ENCODE data around the gene NEK7.
A peak's percentile ranks its signal among the peaks of the same experiment; 100 is the strongest.

Gene NEK7

GRCh38 chr1:198244772-198245171 lies 88.0 kb downstream of the NEK7 start:
- H3K4me3 ChIP-seq (ENCODE audit: low read depth, low read length): no peak overlapping the region
- DNase-seq (ENCODE audit: low read depth): no peak

DNA sequence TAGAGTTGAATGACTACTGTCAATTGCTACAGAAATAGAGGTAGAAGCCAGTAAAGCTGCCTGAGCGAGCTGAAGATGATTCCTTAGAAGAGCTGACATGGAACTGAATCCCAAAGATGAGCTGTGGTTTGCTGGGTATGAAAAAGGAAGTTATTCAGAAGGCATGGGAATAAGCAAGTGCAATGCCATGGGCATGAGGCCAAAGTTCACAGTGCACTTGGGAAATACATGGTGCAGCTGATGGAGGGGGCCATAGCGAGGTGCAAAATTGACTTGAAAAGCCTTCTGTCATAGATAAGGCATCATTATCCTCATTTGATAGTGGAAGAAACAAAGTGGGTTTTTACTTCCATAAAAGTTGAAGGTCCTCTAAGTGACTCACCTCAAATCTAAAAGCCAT lies 88.6 kb downstream of the NEK7 start:
- no peak for DNase-seq (ENCODE audit: low read depth)
- H3K4me3 ChIP-seq (ENCODE audit: low read depth, low read length): no peak overlapping the region

DNA sequence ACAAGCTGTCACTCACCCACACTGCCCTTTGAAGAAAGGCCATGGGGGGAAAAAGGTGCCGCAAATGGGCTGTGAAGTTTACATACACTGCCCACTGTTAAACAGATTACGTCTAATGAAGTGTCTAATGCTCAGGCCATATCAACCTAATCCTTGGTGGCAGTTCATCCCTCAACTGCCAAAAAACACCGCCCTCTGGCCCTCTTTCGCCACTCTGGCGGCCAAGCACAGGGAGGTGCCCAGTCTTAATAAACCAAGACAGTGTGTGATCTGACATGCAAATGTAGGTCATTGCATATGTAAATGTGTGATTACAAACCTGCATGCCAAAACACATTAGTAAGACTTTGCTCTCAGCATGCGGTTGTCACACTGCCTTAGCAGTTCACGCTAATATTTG lies 89.5 kb downstream of the NEK7 start:
- H3K4me3 ChIP-seq (ENCODE audit: low read depth, low read length): no peak overlapping the region
- DNase-seq (ENCODE audit: low read depth): no peak

GRCh38 chr1:198253259-198253658 lies 96.5 kb downstream of the NEK7 start:
- no peak overlapping the region for H3K4me3 ChIP-seq (ENCODE audit: low read depth, low read length)
- DNase-seq (ENCODE audit: low read depth): no peak

- no peak overlapping the region for H3K4me3 ChIP-seq (ENCODE audit: low read depth, low read length)
- DNase-seq (ENCODE audit: low read depth): peak; percentile 24
Measured at GRCh38 chr1:198253668-198254067, 96.9 kb downstream of the NEK7 start.

- DNase-seq (ENCODE audit: low read depth): no peak
- H3K4me3 ChIP-seq (ENCODE audit: low read depth, low read length): no peak overlapping the region
Measured at GRCh38 chr1:198254521-198254920, 97.7 kb downstream of the NEK7 start.

DNA sequence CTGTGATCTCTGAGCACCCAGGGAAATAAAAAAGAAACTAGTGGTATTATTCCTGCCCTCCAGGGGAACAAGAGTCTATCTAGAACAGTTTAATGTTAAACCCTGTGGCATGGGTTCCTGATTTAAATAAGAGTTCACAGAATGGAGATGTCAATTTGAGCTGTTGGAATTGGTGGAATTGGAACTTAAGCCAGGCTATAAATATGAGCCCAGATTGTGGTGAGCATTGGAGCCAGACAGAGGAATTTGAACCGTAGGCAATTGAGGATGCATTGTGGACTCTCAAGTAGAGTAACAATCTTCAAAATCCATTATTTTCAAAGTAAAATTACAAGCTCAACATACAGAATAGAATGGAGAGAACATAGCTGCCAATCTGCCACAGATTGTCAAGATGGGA lies 98.2 kb downstream of the NEK7 start:
- no peak for DNase-seq (ENCODE audit: low read depth)
- H3K4me3 ChIP-seq (ENCODE audit: low read depth, low read length): no peak overlapping the region

DNA sequence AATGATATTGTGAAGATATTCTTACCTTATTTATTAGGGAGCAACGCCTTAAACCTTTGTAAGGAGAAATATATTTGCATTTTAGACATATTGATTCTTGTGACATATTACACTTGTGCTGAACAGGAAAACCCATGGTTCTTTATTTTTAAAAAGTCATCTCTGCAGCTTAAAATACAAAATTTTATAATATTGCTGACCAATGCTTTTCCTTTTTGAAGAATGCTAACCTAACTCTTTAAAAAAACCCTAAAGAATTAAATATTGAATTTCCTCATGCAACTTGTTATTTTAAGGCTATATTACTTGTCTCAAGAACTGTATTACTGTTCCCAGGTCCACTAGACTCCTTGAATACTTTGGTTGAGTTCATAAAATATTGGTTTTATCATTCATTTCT lies 99.0 kb downstream of the NEK7 start:
- DNase-seq (ENCODE audit: low read depth): no peak
- no peak overlapping the region for H3K4me3 ChIP-seq (ENCODE audit: low read depth, low read length)

DNA sequence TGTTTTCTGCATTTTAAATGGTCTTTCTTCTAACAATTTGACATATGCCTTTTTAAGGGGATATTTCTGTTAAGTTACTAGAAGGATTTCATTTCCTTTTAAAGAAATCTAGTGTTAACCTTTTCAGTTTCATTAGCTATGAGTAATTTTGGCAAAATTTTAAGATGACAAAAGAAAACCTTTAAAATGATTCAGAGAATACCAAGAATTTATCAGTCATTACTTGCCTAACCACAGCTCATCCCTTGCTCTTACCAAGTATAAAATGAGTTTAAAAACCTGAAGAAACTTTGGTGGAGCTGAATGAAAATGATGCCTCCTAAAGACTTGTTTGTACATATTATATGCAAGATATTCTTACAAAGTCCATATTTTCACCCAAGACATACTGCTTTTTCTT lies 101.7 kb downstream of the NEK7 start:
- H3K4me3 ChIP-seq (ENCODE audit: low read depth, low read length): no peak overlapping the region
- peak; percentile 51 for DNase-seq (ENCODE audit: low read depth)

DNA sequence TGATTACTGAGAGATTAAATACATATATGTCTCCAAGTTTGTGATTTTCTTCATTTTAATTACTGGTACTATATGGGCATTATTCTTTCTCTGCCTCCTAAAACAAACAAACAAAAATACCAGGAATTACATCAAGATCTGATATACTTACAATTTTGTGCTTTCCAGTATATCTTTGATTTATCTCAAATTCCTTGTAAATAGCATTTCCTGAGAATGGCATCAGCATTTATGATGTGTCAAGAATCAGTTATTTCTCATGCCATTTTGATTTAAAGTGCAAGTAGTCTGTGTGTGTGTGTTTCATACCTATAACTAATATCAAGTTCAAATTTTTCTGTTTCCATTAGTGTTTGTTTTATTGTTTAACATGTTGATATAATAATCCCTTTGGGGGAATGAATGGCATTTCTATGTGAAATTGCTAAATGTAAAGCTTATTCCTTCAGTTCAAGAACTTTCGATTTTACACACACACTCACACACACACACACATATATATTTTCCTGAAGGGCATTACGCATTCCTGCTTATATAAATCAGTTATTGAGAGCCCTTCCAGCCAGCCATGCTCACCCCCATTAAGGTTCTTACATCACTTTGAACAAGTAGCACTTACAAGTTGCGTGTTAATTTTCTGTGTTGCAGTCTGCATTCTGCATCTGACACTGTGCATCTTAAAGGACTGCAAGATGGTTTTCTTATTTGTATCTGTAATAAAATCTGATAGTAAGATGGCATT lies 102.7 kb downstream of the NEK7 start:
- H3K4me3 ChIP-seq (ENCODE audit: low read depth, low read length): no peak overlapping the region
- DNase-seq (ENCODE audit: low read depth): no peak

GRCh38 chr1:198261886-198262285 lies 105.1 kb downstream of the NEK7 start:
- no peak for DNase-seq (ENCODE audit: low read depth)
- H3K4me3 ChIP-seq (ENCODE audit: low read depth, low read length): no peak overlapping the region

DNA sequence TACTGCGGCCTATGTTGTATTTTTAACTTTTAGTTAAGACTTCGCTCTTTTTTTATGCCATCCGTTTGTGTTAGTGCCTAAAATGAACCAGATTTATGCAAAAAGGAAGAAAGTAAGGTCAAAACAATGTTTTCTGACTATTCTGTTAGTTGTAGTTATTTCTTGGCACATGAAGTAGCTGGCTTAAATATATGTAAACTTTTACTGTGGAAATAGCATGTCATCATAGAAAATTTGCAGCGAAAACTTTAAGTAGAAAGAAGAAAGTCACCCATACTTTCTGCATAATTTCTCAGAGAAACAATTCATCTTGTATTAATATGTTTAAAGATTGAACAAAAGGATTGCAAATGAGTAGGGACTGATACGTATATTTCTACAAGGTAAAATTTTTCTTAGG lies 106.4 kb downstream of the NEK7 start:
- no peak for DNase-seq (ENCODE audit: low read depth)
- H3K4me3 ChIP-seq (ENCODE audit: low read depth, low read length): no peak overlapping the region

DNA sequence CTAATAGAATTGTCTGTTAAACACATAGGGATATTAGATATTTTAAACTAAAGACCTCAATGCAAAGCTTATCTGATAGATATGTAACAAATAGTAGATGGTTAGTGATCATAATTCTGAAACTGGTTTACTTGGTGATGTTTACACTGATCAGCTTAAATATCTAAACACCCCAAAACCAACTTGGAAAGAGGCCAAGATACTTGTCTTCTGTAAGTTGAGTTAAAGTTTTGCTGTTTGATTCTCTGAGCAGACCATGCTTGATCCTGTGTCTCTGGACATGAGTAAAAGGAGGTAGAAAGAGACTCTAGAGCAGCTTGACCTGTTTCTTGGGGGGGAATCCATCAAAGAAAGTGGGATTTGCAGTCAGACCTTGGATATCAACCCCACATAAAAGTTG lies 107.5 kb downstream of the NEK7 start:
- DNase-seq (ENCODE audit: low read depth): no peak
- no peak overlapping the region for H3K4me3 ChIP-seq (ENCODE audit: low read depth, low read length)

DNA sequence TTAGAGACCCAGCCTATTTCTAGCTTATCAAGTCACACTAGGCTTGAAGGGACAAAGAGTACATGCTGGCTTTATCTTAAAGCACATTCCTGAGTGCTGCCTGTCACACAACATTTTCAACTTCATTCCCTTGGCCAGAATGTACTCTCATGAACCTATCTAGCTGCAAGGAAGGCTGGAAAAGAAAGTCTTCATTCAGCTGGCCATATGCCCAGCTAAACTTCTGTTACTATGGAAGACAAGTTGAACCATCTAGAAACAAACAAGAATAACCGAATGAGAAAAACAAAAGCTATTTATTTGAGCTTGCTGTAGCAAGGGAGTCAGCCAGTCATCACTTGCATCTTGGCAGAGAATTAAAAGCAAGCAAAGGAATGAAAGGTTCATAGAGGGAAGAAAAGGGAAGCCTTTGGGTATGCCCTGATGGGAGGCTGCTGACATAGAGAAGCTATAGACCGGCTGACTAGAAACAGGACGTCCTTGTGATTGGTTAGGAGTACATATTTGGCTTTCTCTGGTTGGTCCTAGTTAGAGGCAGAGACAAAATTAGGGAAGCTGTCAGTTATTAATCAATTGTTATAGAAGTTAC lies 108.4 kb downstream of the NEK7 start:
- H3K4me3 ChIP-seq (ENCODE audit: low read depth, low read length): no peak overlapping the region
- no peak for DNase-seq (ENCODE audit: low read depth)

GRCh38 chr1:198267056-198267455 lies 110.3 kb downstream of the NEK7 start:
- no peak for DNase-seq (ENCODE audit: low read depth)
- no peak overlapping the region for H3K4me3 ChIP-seq (ENCODE audit: low read depth, low read length)

GRCh38 chr1:198267921-198268320 lies 111.1 kb downstream of the NEK7 start:
- DNase-seq (ENCODE audit: low read depth): peak; percentile 60
- H3K4me3 ChIP-seq (ENCODE audit: low read depth, low read length): no peak overlapping the region

DNA sequence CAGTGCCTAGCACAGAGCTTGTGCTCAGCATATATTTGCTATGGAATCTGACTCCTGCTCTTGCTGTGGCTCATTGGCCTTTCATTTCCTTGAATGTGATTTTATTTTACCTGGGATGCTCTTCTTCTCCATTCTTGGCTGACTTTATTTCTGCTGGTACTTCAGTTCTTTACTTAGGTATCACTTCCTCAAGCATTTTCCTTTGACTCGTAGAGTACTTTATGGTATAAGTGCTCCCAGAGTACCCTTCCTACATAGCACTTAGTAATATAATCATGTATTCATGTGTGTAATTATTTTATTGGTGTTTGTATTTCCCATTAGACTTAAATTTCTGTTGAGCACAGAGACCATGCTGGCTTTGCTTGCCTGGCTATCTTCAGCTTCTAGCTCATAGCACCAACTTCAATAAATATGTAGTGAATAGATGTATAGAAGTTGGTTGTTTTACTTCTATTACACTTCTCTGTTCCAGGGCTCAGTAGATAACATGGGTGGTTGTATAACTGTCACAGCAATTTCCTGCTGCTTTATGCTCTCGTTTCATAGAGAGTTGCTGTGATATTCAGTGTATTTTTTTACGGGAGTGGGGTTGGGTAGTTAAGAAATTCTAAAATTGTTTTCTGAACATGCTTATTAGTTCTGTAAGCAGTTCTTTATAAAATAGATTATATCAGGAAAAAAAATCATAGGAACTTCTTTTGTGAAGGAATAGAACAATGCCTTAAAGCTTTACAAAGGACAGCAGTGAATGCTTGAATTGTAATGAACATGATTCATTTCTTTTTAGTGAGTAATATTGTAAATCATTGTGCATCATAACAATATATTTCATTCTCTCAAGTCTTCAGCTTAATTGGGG lies 112.2 kb downstream of the NEK7 start:
- no peak overlapping the region for H3K4me3 ChIP-seq (ENCODE audit: low read depth, low read length)
- DNase-seq (ENCODE audit: low read depth): no peak

GRCh38 chr1:198269646-198269940 lies 112.8 kb downstream of the NEK7 start:
- DNase-seq (ENCODE audit: low read depth): no peak
- H3K4me3 ChIP-seq (ENCODE audit: low read depth, low read length): no peak overlapping the region

- no peak for DNase-seq (ENCODE audit: low read depth)
- H3K4me3 ChIP-seq (ENCODE audit: low read depth, low read length): no peak overlapping the region
Measured at GRCh38 chr1:198270273-198270828, 113.6 kb downstream of the NEK7 start.

GRCh38 chr1:198271467-198271866 lies 114.7 kb downstream of the NEK7 start:
- H3K4me3 ChIP-seq (ENCODE audit: low read depth, low read length): no peak overlapping the region
- no peak for DNase-seq (ENCODE audit: low read depth)
